Chondrocyte (in vitro differentiated cells): ENCODE measurements around the gene RHOT2. TPM values are rescaled to one million over a fixed set of nuclear protein-coding genes. Genes with fewer than 3 reads are reported as not detected.

Experiments
- DNase-seq: peaks from one replicate; pipeline ENCODE4 v3.0.0; 2021; ENCODE audit warnings: mixed read lengths, low spot score
- H3K27ac Mint-ChIP-seq: one replicate; pipeline ENCODE4 v1.8.0; 2021; ENCODE audit warnings: mild to moderate bottlenecking, moderate library complexity, mixed read lengths; ENCODE audit not compliant: unreplicated experiment
- H3K27me3 Mint-ChIP-seq: 2 replicates; pipeline ENCODE4 v1.8.0; 2021; ENCODE audit warnings: low read depth, mixed read lengths
- H3K36me3 Mint-ChIP-seq: 2 replicates; pipeline ENCODE4 v1.8.0; 2021; ENCODE audit warnings: low read depth, mixed read lengths
- H3K4me1 Mint-ChIP-seq: 2 replicates; pipeline ENCODE4 v1.8.0; 2021; ENCODE audit warnings: low read depth, mild to moderate bottlenecking, mixed read lengths
- H3K4me3 Mint-ChIP-seq: one replicate; pipeline ENCODE4 v1.8.0; 2021; ENCODE audit warnings: mild to moderate bottlenecking, moderate library complexity, mixed read lengths; ENCODE audit not compliant: unreplicated experiment
- H3K9me3 Mint-ChIP-seq: 2 replicates; pipeline ENCODE4 v1.8.0; 2021; ENCODE audit warnings: low read depth, mixed read lengths
- total RNA-seq: library from RNA; stranded (reverse); gene quantifications from 3 replicates; pipeline ENCODE4 v1.2.1, GENCODE V29; 2021
- TF ChIP-seq, protein P1 (sequence below): fragments of 200-600 bp; sonication (generic); IDR thresholded peaks from 2 replicates; pipeline ENCODE4 v1.5.0; 2021; ENCODE audit warnings: antibody characterized with exemption, mild to moderate bottlenecking, moderate library complexity

RHOT2 gene
- total RNA-seq, 1 donor from 2014 or later = 101 TPM

DNA sequence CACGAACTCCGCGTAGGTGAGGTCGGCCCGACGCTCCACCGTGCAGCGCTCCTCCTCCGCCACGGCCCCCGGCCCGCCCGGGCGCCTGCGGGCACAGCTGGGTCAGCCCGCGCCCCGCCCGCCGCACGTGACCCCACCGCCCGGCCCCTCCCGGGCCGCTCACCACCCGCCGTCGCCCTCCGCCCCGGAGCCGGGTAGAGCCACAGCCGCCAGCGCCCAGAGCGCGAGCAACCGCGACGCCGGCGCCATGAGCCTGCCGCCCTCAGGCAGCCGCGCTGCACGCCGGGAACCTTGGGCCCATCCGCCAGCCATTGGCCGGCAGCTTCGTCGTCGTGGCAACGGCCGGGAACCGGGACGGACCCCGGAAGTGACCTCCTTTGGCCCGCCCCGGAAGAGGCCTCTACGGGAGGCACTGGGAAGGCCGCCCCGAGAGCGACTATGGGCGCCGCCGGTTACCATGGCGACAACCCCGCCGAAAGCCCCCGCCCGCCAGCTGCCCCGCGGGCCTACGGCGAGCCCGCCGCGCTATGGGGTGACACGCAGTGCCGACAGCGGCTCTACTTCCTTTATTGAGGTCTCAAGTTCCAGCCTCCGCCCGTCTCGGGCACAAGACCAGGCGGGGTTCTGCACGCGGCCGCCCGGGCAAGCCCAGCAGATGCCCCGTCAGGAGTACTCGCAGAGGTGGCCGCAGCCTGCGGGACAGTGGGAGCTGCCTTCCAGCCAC, 16.3 kb downstream of the RHOT2 start, which contains the start of gene JMJD8:
Gene JMJD8 (minus strand): TSS at position 264 of the 724 bp plus-strand sequence. CDS start 15 bp downstream, at position 249.
- TF ChIP-seq, protein P1, sequence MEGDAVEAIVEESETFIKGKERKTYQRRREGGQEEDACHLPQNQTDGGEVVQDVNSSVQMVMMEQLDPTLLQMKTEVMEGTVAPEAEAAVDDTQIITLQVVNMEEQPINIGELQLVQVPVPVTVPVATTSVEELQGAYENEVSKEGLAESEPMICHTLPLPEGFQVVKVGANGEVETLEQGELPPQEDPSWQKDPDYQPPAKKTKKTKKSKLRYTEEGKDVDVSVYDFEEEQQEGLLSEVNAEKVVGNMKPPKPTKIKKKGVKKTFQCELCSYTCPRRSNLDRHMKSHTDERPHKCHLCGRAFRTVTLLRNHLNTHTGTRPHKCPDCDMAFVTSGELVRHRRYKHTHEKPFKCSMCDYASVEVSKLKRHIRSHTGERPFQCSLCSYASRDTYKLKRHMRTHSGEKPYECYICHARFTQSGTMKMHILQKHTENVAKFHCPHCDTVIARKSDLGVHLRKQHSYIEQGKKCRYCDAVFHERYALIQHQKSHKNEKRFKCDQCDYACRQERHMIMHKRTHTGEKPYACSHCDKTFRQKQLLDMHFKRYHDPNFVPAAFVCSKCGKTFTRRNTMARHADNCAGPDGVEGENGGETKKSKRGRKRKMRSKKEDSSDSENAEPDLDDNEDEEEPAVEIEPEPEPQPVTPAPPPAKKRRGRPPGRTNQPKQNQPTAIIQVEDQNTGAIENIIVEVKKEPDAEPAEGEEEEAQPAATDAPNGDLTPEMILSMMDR = no peak
- peaks cover 42% of the 10 kb centered on the region for H3K4me1 Mint-ChIP-seq
- H3K9me3 Mint-ChIP-seq = no peaks in the 10 kb centered on the region
- no peaks in the 10 kb centered on the region for H3K27me3 Mint-ChIP-seq
- peaks cover 11% of the 10 kb centered on the region for H3K36me3 Mint-ChIP-seq
- DNase-seq = peak; percentile 99
- H3K4me3 Mint-ChIP-seq = peak within 1 kb of the TSS; percentile 68
- peak within 1 kb of the TSS; percentile 74 for H3K27ac Mint-ChIP-seq

DNA sequence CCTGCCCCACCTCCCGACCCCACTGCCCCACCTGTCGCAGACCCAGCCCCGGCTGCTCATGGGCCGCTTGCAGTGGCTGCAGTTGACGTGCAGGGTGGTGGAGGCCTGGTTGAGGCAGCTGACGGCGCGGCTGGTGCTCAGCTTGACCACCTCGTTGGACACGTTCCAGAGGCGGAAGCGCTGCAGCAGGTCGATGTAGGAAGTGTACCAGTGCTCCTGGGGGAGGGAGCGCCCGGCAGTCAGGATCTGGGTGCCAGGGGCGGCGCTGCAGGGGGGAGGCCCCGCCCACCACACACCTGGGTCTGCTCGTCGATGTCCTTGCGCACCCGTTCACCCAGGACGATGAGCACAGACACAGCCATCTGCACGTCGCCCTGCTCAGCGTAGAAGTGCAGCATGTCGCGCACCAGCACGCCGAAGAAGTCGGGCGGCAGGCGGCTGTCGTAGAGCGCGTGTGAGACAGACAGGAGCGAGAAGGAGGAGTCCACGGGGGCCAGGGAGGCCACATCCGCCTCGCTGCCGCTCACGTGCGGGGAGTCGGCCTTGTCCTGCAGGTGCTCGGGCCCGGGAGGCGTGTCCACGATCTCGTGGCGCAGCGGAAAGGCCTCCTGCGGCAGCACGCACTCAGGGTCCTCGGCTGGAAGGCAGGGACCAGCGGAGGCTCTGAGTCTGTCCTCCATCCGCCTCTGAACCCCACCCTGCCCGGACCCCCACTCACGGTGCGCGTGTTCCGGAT, 17.2 kb downstream of the RHOT2 start:
- Mint-ChIP-seq H3K4me1 (peaks cover 47% of the 10 kb centered on the region), H3K27ac (no peak overlapping the region), H3K36me3 (peaks cover 11% of the 10 kb centered on the region), H3K4me3 (no peak overlapping the region), H3K9me3 (no peaks in the 10 kb centered on the region), H3K27me3 (no peaks in the 10 kb centered on the region)
- TF ChIP-seq, protein P1 = no peak
- DNase-seq = no peak

DNA sequence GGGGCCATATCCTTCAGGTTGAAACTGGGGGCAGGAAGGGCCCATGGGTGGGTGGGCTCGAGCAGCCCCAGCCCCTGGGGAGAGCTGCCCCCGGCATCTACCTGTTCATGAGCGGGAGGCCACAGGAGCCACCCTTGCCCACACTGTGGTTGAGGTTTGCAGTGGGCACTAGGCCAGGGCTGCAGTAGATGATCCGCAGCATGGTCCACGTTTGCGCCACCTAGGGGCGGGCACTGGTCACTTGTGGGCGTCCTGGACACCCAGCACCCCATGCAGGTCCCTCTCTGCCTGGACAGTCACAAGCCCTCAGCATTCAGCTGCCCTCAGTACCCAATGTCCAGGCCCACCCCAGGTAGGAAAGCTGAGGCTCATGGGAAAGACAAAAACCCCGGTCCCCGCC, 18.0 kb downstream of the RHOT2 start:
- no peak overlapping the region for H3K27ac Mint-ChIP-seq
- H3K36me3 Mint-ChIP-seq = peaks cover 11% of the 10 kb centered on the region
- peaks cover 49% of the 10 kb centered on the region for H3K4me1 Mint-ChIP-seq
- peak overlapping the region; percentile 31 for H3K4me3 Mint-ChIP-seq
- H3K27me3 Mint-ChIP-seq = no peaks in the 10 kb centered on the region
- no peaks in the 10 kb centered on the region for H3K9me3 Mint-ChIP-seq
- TF ChIP-seq, protein P1 = peak; percentile 70
- DNase-seq = no peak

DNA sequence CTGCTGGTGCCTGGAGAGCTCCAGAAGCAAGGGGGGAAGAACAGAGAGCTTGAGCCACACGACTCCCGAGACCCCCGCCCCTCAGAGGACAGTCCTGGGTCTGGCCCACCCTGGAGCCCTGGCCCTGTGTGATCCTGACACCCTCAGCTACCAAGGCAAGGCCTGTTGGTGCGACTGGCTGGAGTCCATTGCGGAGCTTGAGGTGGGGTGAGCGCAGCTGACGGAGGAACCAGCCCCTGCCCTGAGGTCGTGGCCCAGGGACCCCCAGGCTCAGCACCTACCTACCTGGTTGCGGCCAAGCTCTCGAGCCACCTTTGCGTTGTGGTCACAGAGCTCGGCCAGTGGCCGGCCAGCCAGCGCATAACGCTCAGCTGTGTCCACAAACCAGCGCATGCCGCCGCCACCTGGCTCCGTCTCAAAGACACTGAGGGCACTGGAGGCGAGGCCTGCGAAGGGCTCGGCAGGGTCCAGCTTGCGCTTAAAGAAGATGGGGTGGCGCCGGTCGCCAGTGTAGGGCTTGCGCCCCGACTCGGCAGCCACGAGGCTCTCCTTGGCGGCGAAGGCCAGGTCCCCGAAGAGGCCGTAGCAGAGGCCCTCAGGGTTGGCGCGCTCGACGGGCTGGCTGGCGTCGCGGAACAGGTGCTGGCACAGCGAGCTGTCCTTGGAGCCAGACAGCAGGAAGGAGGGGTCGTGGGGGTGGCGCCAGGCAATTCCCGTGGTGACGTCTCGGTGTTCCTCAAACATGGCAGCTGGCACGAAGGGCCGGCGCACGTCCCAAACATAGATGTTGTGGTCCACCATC, 18.7 kb downstream of the RHOT2 start:
- H3K27ac Mint-ChIP-seq = no peak overlapping the region
- DNase-seq = no peak
- TF ChIP-seq, protein P1 = no peak
- H3K36me3 Mint-ChIP-seq = peaks cover 8% of the 10 kb centered on the region
- peaks cover 43% of the 10 kb centered on the region for H3K4me1 Mint-ChIP-seq
- no peak overlapping the region for H3K4me3 Mint-ChIP-seq
- no peaks in the 10 kb centered on the region for H3K9me3 Mint-ChIP-seq
- H3K27me3 Mint-ChIP-seq = no peaks in the 10 kb centered on the region

DNA sequence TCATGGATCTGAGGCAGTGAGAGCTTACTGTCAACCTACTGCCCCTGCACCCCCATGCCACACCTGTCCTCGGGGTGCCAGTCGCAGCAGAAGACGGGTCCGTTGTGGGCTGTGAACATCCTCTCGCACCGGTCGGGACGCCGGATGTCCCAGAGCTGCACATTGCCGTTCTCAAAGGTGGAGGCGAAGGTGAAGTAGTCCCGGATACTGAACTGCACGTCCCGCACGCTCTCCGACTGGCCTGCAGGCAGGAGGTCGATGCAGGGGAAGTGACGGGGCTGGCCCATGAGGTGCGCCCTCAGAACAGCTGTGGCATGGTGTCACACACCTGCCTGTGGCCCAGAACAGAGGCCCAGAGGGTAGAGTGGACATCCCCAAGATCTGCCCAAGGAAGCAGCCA, 19.6 kb downstream of the RHOT2 start:
- H3K27me3 Mint-ChIP-seq = peaks cover 5% of the 10 kb centered on the region
- no peak overlapping the region for H3K27ac Mint-ChIP-seq
- H3K9me3 Mint-ChIP-seq = no peaks in the 10 kb centered on the region
- DNase-seq = no peak
- TF ChIP-seq, protein P1 = no peak
- H3K36me3 Mint-ChIP-seq = peaks cover 4% of the 10 kb centered on the region
- H3K4me3 Mint-ChIP-seq = no peak overlapping the region
- peaks cover 35% of the 10 kb centered on the region for H3K4me1 Mint-ChIP-seq
